HG03432 (cell line): ENCODE results near the gene TTC13.

ENCODE experiments used
- ATAC-seq: cut with Tn5 transposase; IDR thresholded peaks from one replicate; pipeline ENCODE4 v1.9.1; 2021; ENCODE audit warnings: mild to moderate bottlenecking, moderate library complexity; ENCODE audit not compliant: unreplicated experiment

Gene TTC13

DNA sequence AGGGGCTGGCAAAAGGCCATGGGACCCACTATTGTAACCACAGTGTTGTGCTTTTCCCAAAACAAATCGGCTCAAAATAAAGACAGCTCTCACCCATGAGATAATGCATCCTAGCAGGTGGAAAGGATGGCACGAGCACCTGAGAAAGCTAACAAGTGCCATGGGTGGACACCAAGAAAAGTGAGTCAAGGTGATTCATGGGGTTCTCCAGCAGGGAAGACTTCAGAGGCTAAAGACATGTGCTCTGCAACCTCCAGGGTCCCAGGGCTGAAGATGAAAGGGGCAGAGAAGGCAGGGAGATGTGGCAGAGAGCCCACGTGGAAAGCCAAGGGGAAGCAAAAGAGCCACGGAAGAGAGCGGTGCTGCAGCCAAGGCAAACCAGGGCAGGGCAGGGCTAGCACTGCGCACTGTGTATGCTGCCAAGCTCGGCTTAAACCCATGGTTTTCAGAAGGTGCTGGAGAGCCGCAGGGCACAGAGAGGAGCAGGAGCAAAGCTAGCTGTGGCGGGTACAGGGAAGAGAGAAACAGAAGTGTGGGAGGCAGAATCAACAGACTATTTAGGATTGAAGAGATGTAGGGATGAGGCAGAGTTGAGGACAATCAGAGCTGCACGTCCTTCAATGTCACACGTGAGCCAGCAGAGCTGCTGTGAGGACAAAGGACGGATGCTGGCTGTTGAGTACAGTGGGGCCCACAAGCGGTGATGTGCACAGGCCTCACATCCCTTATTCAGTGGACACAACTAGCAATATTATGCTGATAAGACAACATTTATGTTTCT lies 68.5 kb downstream of the TTC13 start:
- ATAC-seq = no peak

GRCh38 chr1:230907472-230908205 lies 71.0 kb downstream of the TTC13 start:
- no peak for ATAC-seq

- ATAC-seq = no peak
These were observed 72.4 kb downstream of the TTC13 start for GRCh38 chr1:230906226-230906625.

DNA sequence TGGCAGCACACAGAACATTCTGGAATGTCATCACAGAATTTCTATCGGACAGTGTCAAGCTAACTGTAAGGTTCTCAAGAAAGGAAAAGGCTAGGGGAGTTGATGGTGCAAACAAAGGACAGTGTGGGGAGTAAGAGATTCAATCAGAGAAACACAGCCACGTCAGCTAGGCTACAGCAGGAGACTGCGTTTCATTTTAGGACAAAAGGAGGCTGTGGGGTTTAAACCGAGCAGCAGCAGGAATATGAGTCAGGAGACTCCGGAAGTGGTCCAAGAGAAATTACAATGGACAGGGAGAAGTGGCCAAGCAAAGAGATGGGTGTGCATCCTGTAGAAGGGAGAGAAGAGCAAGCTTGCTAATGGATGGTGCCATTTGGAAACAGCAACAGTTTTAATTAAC lies 72.9 kb downstream of the TTC13 start:
- ATAC-seq = no peak

DNA sequence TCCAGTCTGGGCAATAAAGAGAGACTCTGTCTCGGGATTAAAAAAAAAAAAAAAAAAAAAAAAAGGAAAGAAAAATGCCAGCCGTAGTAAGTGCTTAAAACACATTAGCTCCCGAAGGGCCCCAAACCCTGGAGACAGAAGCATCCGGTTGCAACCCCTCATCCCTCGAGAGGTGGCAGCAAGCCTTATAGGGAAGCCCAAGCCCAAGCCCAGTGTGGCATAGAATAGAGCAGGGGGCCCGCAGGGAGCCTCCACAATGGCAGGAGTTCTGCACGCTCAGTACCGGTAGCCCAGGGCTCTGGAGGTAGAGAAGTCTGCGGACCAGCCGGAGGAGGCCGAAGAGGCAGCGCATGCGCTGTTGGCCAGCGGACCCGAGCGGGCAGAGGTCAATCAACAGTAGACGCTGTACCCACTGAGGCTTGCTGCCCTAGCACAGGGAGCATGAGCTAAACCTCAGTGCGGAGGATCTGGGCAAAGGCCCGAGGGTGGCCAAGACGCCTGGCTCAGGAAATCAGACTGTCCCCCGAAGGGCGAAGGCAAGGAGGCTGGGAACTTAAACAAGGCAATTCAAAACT lies 76.2 kb downstream of the TTC13 start:
- no peak for ATAC-seq

GRCh38 chr1:230901671-230902070 lies 77.0 kb downstream of the TTC13 start:
- no peak for ATAC-seq

DNA sequence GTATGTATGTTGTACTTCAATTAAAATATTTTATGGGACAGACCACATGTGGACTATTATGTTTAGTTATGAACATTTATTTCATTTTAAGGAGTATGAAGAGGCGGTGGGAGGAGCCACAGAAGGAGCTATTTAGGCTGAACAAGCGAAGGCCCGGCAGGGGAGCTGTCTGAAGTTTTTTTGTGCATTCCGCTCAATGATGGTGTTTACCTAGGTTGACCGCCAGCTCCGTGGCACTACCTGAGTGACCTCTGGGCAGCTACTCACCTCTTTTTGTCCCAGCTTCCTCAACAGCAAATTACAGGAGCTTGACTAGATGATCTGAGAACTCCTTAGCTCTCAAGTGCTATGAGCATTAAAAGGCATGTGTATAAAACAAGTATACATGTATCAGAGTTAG lies 77.7 kb downstream of the TTC13 start:
- ATAC-seq = no peak

- no peak for ATAC-seq
These were observed 78.8 kb downstream of the TTC13 start for GRCh38 chr1:230899841-230900251.

- ATAC-seq = no peak
These were observed 79.9 kb downstream of the TTC13 start for GRCh38 chr1:230898748-230899147.

GRCh38 chr1:230898144-230898543 lies 80.5 kb downstream of the TTC13 start:
- ATAC-seq = no peak

DNA sequence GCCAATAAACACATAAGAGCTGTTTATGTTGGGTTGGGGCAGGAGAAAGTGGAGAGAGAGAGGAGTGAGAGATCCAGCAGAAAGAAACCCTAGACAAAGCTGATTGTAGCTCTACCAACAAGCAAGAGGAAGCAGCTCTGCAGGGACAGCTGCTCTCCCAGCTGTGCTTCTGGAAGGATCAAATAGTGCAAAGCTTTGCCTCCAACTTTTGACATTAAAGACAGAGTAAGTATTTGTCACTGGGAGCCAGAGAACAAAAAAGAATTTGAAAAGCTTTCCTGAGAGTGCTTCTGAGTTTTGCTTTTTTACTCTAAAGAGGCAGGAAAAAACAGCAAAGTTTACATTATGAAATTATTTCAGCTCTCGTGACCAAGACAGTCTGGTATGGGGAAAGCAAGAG lies 81.9 kb downstream of the TTC13 start:
- no peak for ATAC-seq

DNA sequence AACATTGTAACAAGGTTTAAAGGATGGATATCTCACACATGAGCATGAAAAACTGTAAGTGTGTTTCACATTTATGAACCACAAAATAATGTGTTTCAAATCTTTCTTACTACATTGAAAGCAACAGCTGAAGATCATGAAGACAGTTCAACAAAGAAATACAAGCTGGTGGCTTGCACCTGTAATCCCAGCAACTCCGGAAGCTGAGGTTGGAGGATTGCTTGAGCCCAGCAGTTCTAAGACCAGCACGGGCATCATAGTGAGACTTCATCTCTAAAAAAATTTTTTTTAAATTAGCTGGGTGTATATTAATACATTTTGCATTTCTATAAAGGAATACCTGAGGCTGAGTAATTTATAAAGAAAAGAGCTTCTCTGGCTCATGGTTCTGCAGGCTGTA lies 83.2 kb downstream of the TTC13 start:
- no peak for ATAC-seq

- ATAC-seq = no peak
These were observed 84.0 kb downstream of the TTC13 start for GRCh38 chr1:230894664-230895063.

DNA sequence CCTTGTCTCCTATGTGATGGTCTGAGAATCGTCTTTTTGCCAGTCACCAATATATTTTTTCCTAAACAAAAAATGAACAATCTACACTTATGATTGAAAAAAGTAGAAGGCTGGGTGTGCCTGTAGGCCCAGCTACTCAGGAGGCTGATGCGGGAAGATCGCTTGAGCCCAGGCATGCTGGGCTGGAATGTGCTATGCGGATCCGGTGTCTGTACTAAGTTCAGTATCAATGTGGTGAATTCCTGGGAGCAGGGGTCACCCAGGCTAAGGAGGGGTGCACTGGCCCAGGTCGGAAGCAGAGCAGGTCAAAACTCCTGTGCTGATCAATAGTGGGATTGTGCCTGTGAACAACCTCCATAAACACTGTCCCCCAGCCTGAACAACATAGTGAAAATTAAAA lies 84.6 kb downstream of the TTC13 start:
- ATAC-seq = no peak

DNA sequence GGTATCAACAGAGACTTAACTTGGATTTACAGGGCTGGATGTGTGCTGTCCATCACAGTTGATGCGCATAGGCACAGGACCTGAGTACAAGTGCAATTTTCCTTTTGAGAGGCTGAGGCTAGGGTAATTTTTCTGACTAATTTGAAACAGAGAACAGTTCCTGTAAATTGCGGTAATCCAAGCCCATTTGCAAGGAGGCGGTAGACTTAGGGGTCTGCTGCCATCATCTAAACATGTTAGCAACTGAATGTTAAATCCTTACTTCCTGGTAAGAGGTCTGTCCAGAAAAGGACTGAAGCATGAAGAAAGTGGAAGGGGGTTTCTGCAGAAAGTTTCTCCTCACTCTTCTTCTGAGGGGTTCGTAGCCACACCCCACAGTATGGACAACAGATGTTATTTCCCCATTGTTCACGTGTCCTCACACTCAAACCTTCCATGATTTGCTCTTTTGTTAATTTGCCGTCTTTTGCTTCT lies 86.6 kb downstream of the TTC13 start:
- ATAC-seq = peak; percentile 43

DNA sequence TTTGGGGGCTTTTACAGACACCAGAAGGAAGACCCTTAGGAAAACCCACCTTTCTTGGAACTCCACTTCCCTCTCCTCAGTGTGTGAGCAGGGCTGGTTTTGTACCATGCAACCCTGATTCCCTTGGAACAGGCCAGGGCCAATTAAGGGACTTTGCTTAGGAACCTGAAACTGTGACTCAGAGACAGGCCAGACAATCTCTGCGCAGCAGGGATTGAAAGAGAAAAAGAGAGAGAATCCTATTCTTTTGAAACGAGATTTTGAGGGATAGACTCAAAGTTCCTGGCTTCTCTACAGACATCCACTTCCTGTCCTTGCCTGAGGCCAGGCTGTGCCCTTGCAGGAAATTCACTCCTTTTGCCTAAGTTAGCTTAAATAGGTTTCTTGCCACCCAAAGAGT lies 87.2 kb downstream of the TTC13 start:
- no peak for ATAC-seq

DNA sequence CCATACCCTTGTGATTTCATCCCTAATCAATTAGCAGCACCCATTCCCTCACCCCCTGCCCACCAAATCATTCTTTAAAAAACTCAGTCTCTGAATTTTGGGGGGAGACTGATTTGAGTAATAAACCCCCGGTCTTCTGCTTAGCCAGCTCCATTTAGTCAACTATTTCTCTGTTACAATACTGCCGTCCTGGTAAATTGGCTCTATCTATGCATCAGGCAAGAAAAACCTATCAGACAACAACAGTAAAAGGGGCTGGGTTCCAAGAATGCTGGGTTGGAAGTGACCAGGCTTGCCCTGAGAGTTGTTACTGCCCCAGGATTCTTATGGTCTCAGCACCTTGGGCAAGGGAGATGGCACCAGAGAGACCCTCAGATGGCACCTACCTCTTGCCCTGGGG lies 94.0 kb downstream of the TTC13 start:
- no peak for ATAC-seq

- ATAC-seq = no peak
These were observed 94.7 kb downstream of the TTC13 start for GRCh38 chr1:230883967-230884366.

- no peak for ATAC-seq
These were observed 98.9 kb downstream of the TTC13 start for GRCh38 chr1:230879778-230880177.

- no peak for ATAC-seq
These were observed 100.1 kb downstream of the TTC13 start for GRCh38 chr1:230878591-230878990.

GRCh38 chr1:230877924-230878590 lies 100.6 kb downstream of the TTC13 start:
- no peak for ATAC-seq
